GM23338 (cell line): ENCODE measurements around the gene ZNF784. TPM values are rescaled to one million over a fixed set of nuclear protein-coding genes. Genes with fewer than 3 reads are reported as not detected.

Source experiments
- ATAC-seq: fragments of 200-7000 bp; cut with Tn5 transposase; 3 replicates; pipeline ENCODE4 v1.9.1; 2020
- DNase-seq: peaks from one replicate; pipeline ENCODE4 v3.0.0-alpha.2; 2015; ENCODE audit warnings: low spot score
- H2AFZ ChIP-seq: fragments of 200-600 bp; sonication (generic); 2 replicates; pipeline ENCODE4 v1.8.0; 2016; ENCODE audit warnings: antibody characterized with exemption, mild to moderate bottlenecking, moderate library complexity
- H3F3A ChIP-seq: fragments of 200-600 bp; sonication (generic); replicated peaks from 2 replicates; pipeline ENCODE4 v1.8.0; 2017; ENCODE audit warnings: antibody characterized with exemption, mixed run types, low read depth
- H3K27ac ChIP-seq: fragments of 200-600 bp; sonication (generic); 2 replicates; pipeline ENCODE4 v1.6.1; 2016; ENCODE audit warnings: low read depth
- H3K27me3 ChIP-seq: fragments of 200-600 bp; sonication (generic); 2 replicates; pipeline ENCODE4 v1.8.0; 2016; ENCODE audit warnings: mild to moderate bottlenecking, mixed run types, moderate library complexity; ENCODE audit not compliant: insufficient read depth
- H3K36me3 ChIP-seq: fragments of 200-600 bp; sonication (generic); 2 replicates; pipeline ENCODE4 v1.8.0; 2016; ENCODE audit warnings: mild to moderate bottlenecking; ENCODE audit not compliant: insufficient read depth
- H3K4me1 ChIP-seq: fragments of 200-600 bp; sonication (generic); 2 replicates; pipeline ENCODE4 v1.8.0; 2016; ENCODE audit warnings: mild to moderate bottlenecking, moderate library complexity; ENCODE audit not compliant: insufficient read depth
- H3K4me2 ChIP-seq: fragments of 200-600 bp; sonication (generic); 2 replicates; pipeline ENCODE4 v1.7.1; 2017; ENCODE audit warnings: mixed run types
- H3K4me3 ChIP-seq: fragments of 200-600 bp; sonication (generic); 2 replicates; pipeline ENCODE4 v1.6.1; 2016; ENCODE audit warnings: mixed run types
- H3K79me2 ChIP-seq: fragments of 200-600 bp; sonication (generic); replicated peaks from 2 replicates; pipeline ENCODE4 v1.8.0; 2017; ENCODE audit warnings: mild to moderate bottlenecking; ENCODE audit not compliant: insufficient read depth
- H3K9me2 ChIP-seq: fragments of 200-600 bp; sonication (generic); 2 replicates; pipeline ENCODE4 v1.8.0; 2017; ENCODE audit not compliant: insufficient read depth
- H4K20me1 ChIP-seq: fragments of 200-600 bp; sonication (generic); replicated peaks from 2 replicates; pipeline ENCODE4 v1.8.0; 2017; ENCODE audit warnings: mild to moderate bottlenecking; ENCODE audit not compliant: insufficient read depth
- H3K27ac Mint-ChIP-seq: 2 replicates; pipeline ENCODE4 v1.8.0; 2020; ENCODE audit warnings: inconsistent platforms, mild to moderate bottlenecking, moderate library complexity, mixed read lengths
- H3K27me3 Mint-ChIP-seq: 3 replicates; pipeline ENCODE4 v1.8.0; 2022; ENCODE audit warnings: low read depth, mild to moderate bottlenecking, moderate library complexity, mixed read lengths, inconsistent platforms; ENCODE audit not compliant: insufficient read depth, poor library complexity
- H3K36me3 Mint-ChIP-seq: 3 replicates; pipeline ENCODE4 v1.8.0; 2021; ENCODE audit warnings: low read depth, mild to moderate bottlenecking, inconsistent platforms, moderate library complexity, mixed read lengths
- H3K4me1 Mint-ChIP-seq: 3 replicates; pipeline ENCODE4 v1.8.0; 2020; ENCODE audit warnings: mild to moderate bottlenecking, inconsistent platforms, mixed read lengths
- H3K4me3 Mint-ChIP-seq: 3 replicates; pipeline ENCODE4 v1.8.0; 2021; ENCODE audit warnings: moderate library complexity, mild to moderate bottlenecking, inconsistent platforms, mixed read lengths
- H3K9me3 Mint-ChIP-seq: 3 replicates; pipeline ENCODE4 v1.8.0; 2020; ENCODE audit warnings: moderate library complexity, mild to moderate bottlenecking, inconsistent platforms, mixed read lengths
- ETS1 ChIP-seq: IDR thresholded peaks from 2 replicates; pipeline ENCODE4 v1.6.1; 2016; ENCODE audit warnings: antibody characterized with exemption
- EZH2 ChIP-seq: fragments of 200-600 bp; sonication (generic); IDR thresholded peaks from one replicate; pipeline ENCODE4 v1.8.0; 2017; ENCODE audit warnings: antibody characterized with exemption, mild to moderate bottlenecking, low read depth; ENCODE audit not compliant: unreplicated experiment
- POLR2AphosphoS5 ChIP-seq: IDR thresholded peaks from 2 replicates; pipeline ENCODE4 v1.6.1; 2016; ENCODE audit warnings: antibody characterized with exemption, low read depth
- REST ChIP-seq: IDR thresholded peaks from one replicate; pipeline ENCODE4 v1.6.1; 2018; ENCODE audit warnings: antibody characterized with exemption; ENCODE audit not compliant: unreplicated experiment
- STAT1 ChIP-seq: IDR thresholded peaks from one replicate; pipeline ENCODE4 v1.6.1; 2016; ENCODE audit warnings: antibody characterized with exemption; ENCODE audit not compliant: unreplicated experiment
- ZNF114 ChIP-seq: fragments of 250-450 bp; sonication (Bioruptor Pico); IDR thresholded peaks from 2 replicates; pipeline ENCODE4 v1.5.0; 2020; ENCODE audit warnings: mild to moderate bottlenecking, moderate library complexity
- ZNF331 ChIP-seq: fragments of 250-450 bp; sonication (Bioruptor Pico); IDR thresholded peaks from 2 replicates; pipeline ENCODE4 v1.5.0; 2020; ENCODE audit warnings: low read depth, mild to moderate bottlenecking, moderate library complexity
- polyA plus RNA-seq: library from polyadenylated mRNA; unstranded; fragments of >200 nt; fragmentation: Nextera tagmentation; extraction: Ambion mirVana; gene quantifications from 2 replicates; pipeline ENCODE4 v1.2.1, GENCODE V29; 2016
- total RNA-seq: library from RNA; depleted of rRNA; stranded (reverse); fragments of >200 nt; shearing (Covaris generic); gene quantifications from 2 replicates; pipeline ENCODE4 v1.2.3, GENCODE V29; 2014

The ZNF784 gene
- total and polyA plus RNA-seq, 2 experiments from 2014 or later, result 1.5 to 6.7 TPM

- Histone ChIP-seq H3F3A (peaks cover 15% of the 10 kb centered on the region), H3K4me3 (peak overlapping the region; percentile 58), H3K4me1 (peaks cover 18% of the 10 kb centered on the region), H2AFZ (no peak overlapping the region), H3K27me3 (no peaks in the 10 kb centered on the region), H3K36me3 (0 out of 2 replicates have a peak, but pooled peaks cover 3% of the 10 kb centered on the region), H3K9me2 (no peaks in the 10 kb centered on the region), H4K20me1 (no peaks in the 10 kb centered on the region), H3K27ac (no peak overlapping the region; the same call in 1 of the 2 replicates), H3K79me2 (no peaks in the 10 kb centered on the region; the same call in 1 of the 2 replicates), H3K4me2 (peak overlapping the region; percentile 95)
- Mint-ChIP-seq H3K36me3 (peaks cover 19% of the 10 kb centered on the region), H3K27ac (0 out of 2 replicates have a peak overlapping the region, but pooled peaks have one; percentile 31), H3K9me3 (peaks cover 6% of the 10 kb centered on the region), H3K27me3 (peaks cover 30% of the 10 kb centered on the region), H3K4me3 (peak overlapping the region; percentile 74), H3K4me1 (peaks cover 30% of the 10 kb centered on the region)
- no peak for TF ChIP-seq EZH2
- no peak for TF ChIP-seq STAT1
- peak; percentile 67; the same call in 1 of the 2 replicates for TF ChIP-seq POLR2AphosphoS5
- no peak for TF ChIP-seq REST
- TF ChIP-seq ZNF114 (CRISPR knock-in tag), result no peak
- no peak for TF ChIP-seq ZNF331
- DNase-seq (no peak), ATAC-seq (no peak)
Observed at GRCh38 chr19:55600662-55601028, 23.7 kb downstream of the ZNF784 start.

- peaks cover 16% of the 10 kb centered on the region for H3F3A ChIP-seq
- DNase-seq (peak; percentile 94), ATAC-seq (peak; percentile 15)
- peak within 1 kb of the TSS; percentile 2; the same call in 1 of the 2 replicates for H2AFZ ChIP-seq
- no peaks in the 10 kb centered on the region for H4K20me1 ChIP-seq
- Mint-ChIP-seq H3K4me1 (peaks cover 30% of the 10 kb centered on the region), H3K27ac (peak within 1 kb of the TSS; percentile 100), H3K9me3 (peaks cover 6% of the 10 kb centered on the region), H3K4me3 (peak within 1 kb of the TSS; percentile 99), H3K27me3 (peaks cover 29% of the 10 kb centered on the region), H3K36me3 (peaks cover 25% of the 10 kb centered on the region)
- no peaks in the 10 kb centered on the region for H3K27me3 ChIP-seq
- H3K36me3 ChIP-seq, result 0 out of 2 replicates have a peak, but pooled peaks cover 3% of the 10 kb centered on the region
- H3K79me2 ChIP-seq, result no peaks in the 10 kb centered on the region; the same call in 1 of the 2 replicates
- peak within 1 kb of the TSS; percentile 58 for H3K4me3 ChIP-seq
- TF ChIP-seq ETS1 (peak; percentile 51; the same call in 1 of the 2 replicates), ZNF114 (CRISPR knock-in tag) (0 out of 2 replicates have a peak, but pooled peaks have one; percentile 71), ZNF331 (no peak)
- H3K27ac ChIP-seq, result peak within 1 kb of the TSS; percentile 94
- no peaks in the 10 kb centered on the region for H3K9me2 ChIP-seq
- H3K4me1 ChIP-seq, result peaks cover 18% of the 10 kb centered on the region
- peak within 1 kb of the TSS; percentile 95 for H3K4me2 ChIP-seq
Observed at GRCh38 chr19:55599842-55600661, 24.3 kb downstream of the ZNF784 start, which contains the start of gene ZNF524. ZNF524 (plus strand) TSS chr19:55600288; CDS start chr19:55602113, 1,825 bp downstream.
